ENCODE data around the gene ATP5F1B. TPM values are rescaled to one million over a fixed set of nuclear protein-coding genes. Genes with fewer than 3 reads are reported as not detected.

ATP5F1B gene
- total and polyA plus RNA-seq, 2 of the 13 experiments (the other 11 are each of a cell fraction or from before 2014, with no cell fraction given) = 1,051 to 1,180 TPM

- TF ChIP-seq ELF4 (CRISPR knock-in tag; IDR thresholded peaks at IDR 0.05; ENCODE audit: borderline replicate concordance) (peak; percentile 55; the same call in 1 of the 2 replicates), ZNF142 (CRISPR knock-in tag; IDR thresholded peaks at IDR 0.05) (no peak; the same call in 1 of the 2 replicates), NRL (CRISPR knock-in tag; IDR thresholded peaks at IDR 0.05; ENCODE audit: borderline replicate concordance) (peak; percentile 42; the same call in 1 of the 2 replicates), GTF3A (CRISPR knock-in tag; conservative IDR thresholded peaks at IDR 0.05) (no peak), ZNF644 (CRISPR knock-in tag; IDR thresholded peaks at IDR 0.05; ENCODE audit: low read depth) (no peak), ARID3A (IDR thresholded peaks at IDR 0.05; ENCODE audit: low read depth, low read length) (peak; percentile 56; the same call in 1 of the 2 replicates), ZFP82 (CRISPR knock-in tag; IDR thresholded peaks at IDR 0.05; ENCODE audit: borderline replicate concordance) (peak; percentile 82; the same call in 1 of the 2 replicates), ZBTB40 (IDR thresholded peaks at IDR 0.05) (no peak), ZBTB40 (CRISPR knock-in tag; IDR thresholded peaks at IDR 0.05) (peak; percentile 79; the same call in 1 of the 2 replicates)
These were observed at the start of gene ATP5F1B (continued) for GRCh38 chr12:56645717-56646446.

All from HepG2 (cell line).